SK-N-SH (cell line): ENCODE results near the gene IFIT5. TPM values are rescaled to one million over a fixed set of nuclear protein-coding genes. Genes with fewer than 3 reads are reported as not detected.
A peak's percentile ranks its signal among the peaks of the same experiment; 100 is the strongest.

Experiments used
- CHD2 ChIP-seq: fragments of 150-350 bp; IDR thresholded peaks from 2 replicates; pipeline ENCODE4 v1.6.1; 2018; ENCODE audit warnings: low read length; ENCODE audit not compliant: partially characterized antibody
- ELF1 ChIP-seq: IDR thresholded peaks from 2 replicates; pipeline ENCODE4 v1.4.0; 2012
- EP300 ChIP-seq, 2 experiments: IDR thresholded peaks; 2 replicates each; pipeline versions ENCODE4 v1.4.0 to v1.6.1; 2012; ENCODE audit warnings: borderline replicate concordance in 1 of 2, low read depth in 1 of 2, low read length in 1 of 2
- EZH2phosphoT487 ChIP-seq: fragments of 200-600 bp; sonication (generic); IDR thresholded peaks from 2 replicates; pipeline ENCODE4 v1.6.1; 2017; ENCODE audit warnings: low read depth, mixed run types, mild to moderate bottlenecking, antibody characterized with exemption, moderate library complexity, borderline replicate concordance
- FOSL2 ChIP-seq: IDR thresholded peaks from 2 replicates; pipeline ENCODE4 v1.4.0; 2012; ENCODE audit warnings: low read depth, mild to moderate bottlenecking, moderate library complexity, borderline replicate concordance
- GABPA ChIP-seq: IDR thresholded peaks from 2 replicates; pipeline ENCODE4 v1.4.0; 2012; ENCODE audit warnings: low read depth, mild to moderate bottlenecking
- JUND ChIP-seq: IDR thresholded peaks from 2 replicates; pipeline ENCODE4 v1.4.0; 2012
- MEF2A ChIP-seq: IDR thresholded peaks from 2 replicates; pipeline ENCODE4 v1.4.0; 2012; ENCODE audit warnings: low read depth, borderline replicate concordance
- MXI1 ChIP-seq: IDR thresholded peaks from 2 replicates; pipeline ENCODE4 v1.6.1; 2012; ENCODE audit warnings: mild to moderate bottlenecking, low read depth, low read length, improper control_type of control experiment
- NRF1 ChIP-seq: IDR thresholded peaks from 2 replicates; pipeline ENCODE4 v1.6.1; 2012; ENCODE audit warnings: low read depth, mild to moderate bottlenecking, low read length
- RAD21 ChIP-seq: IDR thresholded peaks from 2 replicates; pipeline ENCODE4 v1.6.1; 2012; ENCODE audit warnings: mild to moderate bottlenecking, low read length
- RXRA ChIP-seq: IDR thresholded peaks from 2 replicates; pipeline ENCODE4 v1.4.0; 2012; ENCODE audit warnings: low read depth, mild to moderate bottlenecking, borderline replicate concordance
- SIN3A ChIP-seq: IDR thresholded peaks from 2 replicates; pipeline ENCODE4 v1.6.1; 2012; ENCODE audit warnings: low read depth, mild to moderate bottlenecking, low read length, moderate library complexity, borderline replicate concordance
- SMC3 ChIP-seq: IDR thresholded peaks from 2 replicates; pipeline ENCODE4 v1.6.1; 2012; ENCODE audit warnings: low read depth, low read length, improper control_type of control experiment
- TAF1 ChIP-seq: IDR thresholded peaks from 2 replicates; pipeline ENCODE4 v1.6.1; 2012; ENCODE audit warnings: low read depth, mild to moderate bottlenecking, low read length, moderate library complexity, borderline replicate concordance
- TCF12 ChIP-seq: IDR thresholded peaks from 2 replicates; pipeline ENCODE4 v1.4.0; 2012
- TEAD4 ChIP-seq: IDR thresholded peaks from 2 replicates; pipeline ENCODE4 v1.4.0; 2012; ENCODE audit warnings: mild to moderate bottlenecking, borderline replicate concordance; ENCODE audit not compliant: insufficient read depth
- YY1 ChIP-seq: IDR thresholded peaks from 2 replicates; pipeline ENCODE4 v1.4.0; 2012; ENCODE audit warnings: low read depth, mild to moderate bottlenecking
- polyA plus RNA-seq, 3 experiments: library from polyadenylated mRNA; depleted of rRNA; stranded (reverse); fragments of >200 nt; gene quantifications; 2 replicates each; pipeline ENCODE4 v1.2.3, GENCODE V29; 2012
- TF ChIP-seq, protein P1 (sequence below): IDR thresholded peaks from 2 replicates; pipeline ENCODE4 v1.4.0; 2012; ENCODE audit warnings: low read depth
- TF ChIP-seq, protein P2 (sequence below): fragments of 150-350 bp; IDR thresholded peaks from 2 replicates; pipeline ENCODE4 v1.6.1; 2016; ENCODE audit warnings: mild to moderate bottlenecking, low read depth, low read length
- TF ChIP-seq, protein P3 (sequence below): fragments of 200-600 bp; sonication (generic); IDR thresholded peaks from 2 replicates; pipeline ENCODE4 v1.6.1; 2017; ENCODE audit warnings: antibody characterized with exemption, mild to moderate bottlenecking, moderate library complexity
- TF ChIP-seq, protein P4 (sequence below): IDR thresholded peaks from 2 replicates; pipeline ENCODE4; 2012
- TF ChIP-seq, protein P5 (sequence below): IDR thresholded peaks from 2 replicates; pipeline ENCODE4 v1.4.0; 2012; ENCODE audit warnings: low read depth, borderline replicate concordance
- TF ChIP-seq, protein P6 (sequence below): IDR thresholded peaks from 2 replicates; pipeline ENCODE4 v1.4.0; 2012; ENCODE audit warnings: low read depth, borderline replicate concordance

Gene IFIT5
- polyA plus RNA-seq, 1 of the 3 experiments (the other 2 are of a cell fraction), result 2.7 TPM

DNA sequence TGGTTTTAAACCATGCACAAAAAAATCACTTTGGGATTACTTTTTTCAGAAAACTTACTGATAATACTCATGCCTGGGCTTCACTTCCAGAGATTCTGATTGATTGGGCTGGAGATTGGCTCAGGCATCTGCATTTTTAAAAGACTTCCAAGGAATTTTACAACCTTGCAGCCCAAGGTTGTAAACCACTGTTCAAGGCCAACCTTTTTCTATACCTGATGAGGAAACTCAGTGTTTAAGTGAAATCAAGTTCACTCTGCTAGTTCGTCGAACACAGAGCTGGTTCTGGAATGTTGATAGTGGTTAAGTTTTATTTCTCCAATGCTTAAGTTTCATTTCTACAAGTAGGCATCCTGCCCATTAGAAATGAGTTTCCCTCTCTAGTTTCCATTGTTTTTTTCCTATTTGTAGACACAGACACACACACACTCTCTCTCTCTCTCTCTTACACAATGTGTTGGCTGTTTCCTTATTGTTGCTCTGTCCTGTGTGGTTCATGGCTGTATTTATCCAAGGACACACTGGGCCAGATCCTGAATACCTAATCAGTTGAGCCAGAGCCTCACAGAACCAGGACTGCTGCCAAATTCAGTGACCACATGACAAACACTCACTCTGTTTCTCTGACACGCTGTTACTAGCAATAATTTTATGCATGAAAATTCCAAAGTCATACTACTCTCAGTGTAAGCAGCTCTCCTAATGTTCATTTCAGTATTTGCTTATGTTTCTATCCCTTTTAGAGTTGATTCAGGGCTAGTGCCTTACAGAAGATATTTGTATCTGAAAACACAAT is 40.3 kb upstream of the IFIT5 start (continued):
- TF ChIP-seq, protein P1, sequence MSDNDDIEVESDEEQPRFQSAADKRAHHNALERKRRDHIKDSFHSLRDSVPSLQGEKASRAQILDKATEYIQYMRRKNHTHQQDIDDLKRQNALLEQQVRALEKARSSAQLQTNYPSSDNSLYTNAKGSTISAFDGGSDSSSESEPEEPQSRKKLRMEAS, result no peak
- no peak for TF ChIP-seq CHD2
- TF ChIP-seq, protein P2, sequence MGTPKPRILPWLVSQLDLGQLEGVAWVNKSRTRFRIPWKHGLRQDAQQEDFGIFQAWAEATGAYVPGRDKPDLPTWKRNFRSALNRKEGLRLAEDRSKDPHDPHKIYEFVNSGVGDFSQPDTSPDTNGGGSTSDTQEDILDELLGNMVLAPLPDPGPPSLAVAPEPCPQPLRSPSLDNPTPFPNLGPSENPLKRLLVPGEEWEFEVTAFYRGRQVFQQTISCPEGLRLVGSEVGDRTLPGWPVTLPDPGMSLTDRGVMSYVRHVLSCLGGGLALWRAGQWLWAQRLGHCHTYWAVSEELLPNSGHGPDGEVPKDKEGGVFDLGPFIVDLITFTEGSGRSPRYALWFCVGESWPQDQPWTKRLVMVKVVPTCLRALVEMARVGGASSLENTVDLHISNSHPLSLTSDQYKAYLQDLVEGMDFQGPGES, result no peak
- TF ChIP-seq, protein P3, sequence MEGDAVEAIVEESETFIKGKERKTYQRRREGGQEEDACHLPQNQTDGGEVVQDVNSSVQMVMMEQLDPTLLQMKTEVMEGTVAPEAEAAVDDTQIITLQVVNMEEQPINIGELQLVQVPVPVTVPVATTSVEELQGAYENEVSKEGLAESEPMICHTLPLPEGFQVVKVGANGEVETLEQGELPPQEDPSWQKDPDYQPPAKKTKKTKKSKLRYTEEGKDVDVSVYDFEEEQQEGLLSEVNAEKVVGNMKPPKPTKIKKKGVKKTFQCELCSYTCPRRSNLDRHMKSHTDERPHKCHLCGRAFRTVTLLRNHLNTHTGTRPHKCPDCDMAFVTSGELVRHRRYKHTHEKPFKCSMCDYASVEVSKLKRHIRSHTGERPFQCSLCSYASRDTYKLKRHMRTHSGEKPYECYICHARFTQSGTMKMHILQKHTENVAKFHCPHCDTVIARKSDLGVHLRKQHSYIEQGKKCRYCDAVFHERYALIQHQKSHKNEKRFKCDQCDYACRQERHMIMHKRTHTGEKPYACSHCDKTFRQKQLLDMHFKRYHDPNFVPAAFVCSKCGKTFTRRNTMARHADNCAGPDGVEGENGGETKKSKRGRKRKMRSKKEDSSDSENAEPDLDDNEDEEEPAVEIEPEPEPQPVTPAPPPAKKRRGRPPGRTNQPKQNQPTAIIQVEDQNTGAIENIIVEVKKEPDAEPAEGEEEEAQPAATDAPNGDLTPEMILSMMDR, result no peak
- no peak for TF ChIP-seq SIN3A
- no peak for TF ChIP-seq RAD21
- 0 out of 2 replicates have a peak, but pooled peaks have one; percentile 6 for TF ChIP-seq SMC3
- no peak for TF ChIP-seq NRF1
- no peak for TF ChIP-seq ELF1
- TF ChIP-seq MXI1, result peak; percentile 43; the same call in 1 of the 2 replicates
- no peak for TF ChIP-seq FOSL2
- TF ChIP-seq, protein P4, sequence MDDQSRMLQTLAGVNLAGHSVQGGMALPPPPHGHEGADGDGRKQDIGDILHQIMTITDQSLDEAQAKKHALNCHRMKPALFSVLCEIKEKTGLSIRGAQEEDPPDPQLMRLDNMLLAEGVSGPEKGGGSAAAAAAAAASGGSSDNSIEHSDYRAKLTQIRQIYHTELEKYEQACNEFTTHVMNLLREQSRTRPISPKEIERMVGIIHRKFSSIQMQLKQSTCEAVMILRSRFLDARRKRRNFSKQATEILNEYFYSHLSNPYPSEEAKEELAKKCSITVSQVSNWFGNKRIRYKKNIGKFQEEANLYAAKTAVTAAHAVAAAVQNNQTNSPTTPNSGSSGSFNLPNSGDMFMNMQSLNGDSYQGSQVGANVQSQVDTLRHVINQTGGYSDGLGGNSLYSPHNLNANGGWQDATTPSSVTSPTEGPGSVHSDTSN, result 0 out of 2 replicates have a peak, but pooled peaks have one; percentile 11
- no peak for TF ChIP-seq MEF2A
- no peak for TF ChIP-seq EP300 (IDR thresholded peaks at IDR 0.05; ENCODE audit: borderline replicate concordance in 1 of 2, low read depth in 1 of 2, low read length in 1 of 2)
- TF ChIP-seq GABPA, result no peak
- TF ChIP-seq EZH2phosphoT487, result no peak
- no peak for TF ChIP-seq TAF1
- TF ChIP-seq TCF12, result 0 out of 2 replicates have a peak, but pooled peaks have one; percentile 26
- TF ChIP-seq, protein P5, sequence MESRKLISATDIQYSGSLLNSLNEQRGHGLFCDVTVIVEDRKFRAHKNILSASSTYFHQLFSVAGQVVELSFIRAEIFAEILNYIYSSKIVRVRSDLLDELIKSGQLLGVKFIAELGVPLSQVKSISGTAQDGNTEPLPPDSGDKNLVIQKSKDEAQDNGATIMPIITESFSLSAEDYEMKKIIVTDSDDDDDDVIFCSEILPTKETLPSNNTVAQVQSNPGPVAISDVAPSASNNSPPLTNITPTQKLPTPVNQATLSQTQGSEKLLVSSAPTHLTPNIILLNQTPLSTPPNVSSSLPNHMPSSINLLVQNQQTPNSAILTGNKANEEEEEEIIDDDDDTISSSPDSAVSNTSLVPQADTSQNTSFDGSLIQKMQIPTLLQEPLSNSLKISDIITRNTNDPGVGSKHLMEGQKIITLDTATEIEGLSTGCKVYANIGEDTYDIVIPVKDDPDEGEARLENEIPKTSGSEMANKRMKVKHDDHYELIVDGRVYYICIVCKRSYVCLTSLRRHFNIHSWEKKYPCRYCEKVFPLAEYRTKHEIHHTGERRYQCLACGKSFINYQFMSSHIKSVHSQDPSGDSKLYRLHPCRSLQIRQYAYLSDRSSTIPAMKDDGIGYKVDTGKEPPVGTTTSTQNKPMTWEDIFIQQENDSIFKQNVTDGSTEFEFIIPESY, result no peak
- no peak for TF ChIP-seq JUND
- TF ChIP-seq RXRA, result no peak
- no peak for TF ChIP-seq YY1
- TF ChIP-seq, protein P6, sequence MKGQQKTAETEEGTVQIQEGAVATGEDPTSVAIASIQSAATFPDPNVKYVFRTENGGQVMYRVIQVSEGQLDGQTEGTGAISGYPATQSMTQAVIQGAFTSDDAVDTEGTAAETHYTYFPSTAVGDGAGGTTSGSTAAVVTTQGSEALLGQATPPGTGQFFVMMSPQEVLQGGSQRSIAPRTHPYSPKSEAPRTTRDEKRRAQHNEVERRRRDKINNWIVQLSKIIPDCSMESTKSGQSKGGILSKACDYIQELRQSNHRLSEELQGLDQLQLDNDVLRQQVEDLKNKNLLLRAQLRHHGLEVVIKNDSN, result peak; percentile 22; the same call in 1 of the 2 replicates
- no peak for TF ChIP-seq TEAD4
